GM12864 (cell line): Measurements from ENCODE around the gene SPIB.

Experiments used
- DNase-seq: peaks from one replicate; pipeline ENCODE4 v3.0.0-alpha.2; 2011; ENCODE audit warnings: low read depth
- H3K4me3 ChIP-seq: 2 replicates; pipeline ENCODE4 v1.5.1; 2011; ENCODE audit warnings: mild to moderate bottlenecking, low read depth, low read length, control low read depth
- TF ChIP-seq, protein P1 (sequence below): IDR thresholded peaks from 2 replicates; pipeline ENCODE4 v1.5.1; 2011; ENCODE audit warnings: low read depth, mild to moderate bottlenecking, moderate library complexity, low read length, control low read depth, inconsistent platforms; ENCODE audit errors: missing control alignments

The SPIB gene

DNA sequence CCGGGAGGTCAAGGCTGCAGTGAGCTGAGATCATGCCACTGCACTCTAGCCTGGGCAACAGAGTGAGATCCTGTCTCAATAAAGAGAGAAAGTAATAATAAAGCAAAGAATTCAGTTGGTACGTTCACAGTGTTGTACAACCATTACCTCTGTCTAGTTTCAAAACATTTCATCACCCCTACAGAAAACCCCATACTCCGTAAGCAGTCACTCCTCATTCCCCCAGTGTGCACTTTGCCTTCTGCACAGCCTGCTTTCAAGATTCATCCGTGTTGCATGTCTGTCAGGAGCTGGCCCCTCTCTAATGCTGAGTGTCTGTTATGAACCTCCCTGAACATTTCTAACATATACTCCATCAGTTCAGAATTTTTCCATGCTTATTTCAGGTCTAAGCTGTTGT lies 25.1 kb upstream of the SPIB start:
- H3K4me3 ChIP-seq, result no peak overlapping the region
- DNase-seq, result no peak
- TF ChIP-seq, protein P1, sequence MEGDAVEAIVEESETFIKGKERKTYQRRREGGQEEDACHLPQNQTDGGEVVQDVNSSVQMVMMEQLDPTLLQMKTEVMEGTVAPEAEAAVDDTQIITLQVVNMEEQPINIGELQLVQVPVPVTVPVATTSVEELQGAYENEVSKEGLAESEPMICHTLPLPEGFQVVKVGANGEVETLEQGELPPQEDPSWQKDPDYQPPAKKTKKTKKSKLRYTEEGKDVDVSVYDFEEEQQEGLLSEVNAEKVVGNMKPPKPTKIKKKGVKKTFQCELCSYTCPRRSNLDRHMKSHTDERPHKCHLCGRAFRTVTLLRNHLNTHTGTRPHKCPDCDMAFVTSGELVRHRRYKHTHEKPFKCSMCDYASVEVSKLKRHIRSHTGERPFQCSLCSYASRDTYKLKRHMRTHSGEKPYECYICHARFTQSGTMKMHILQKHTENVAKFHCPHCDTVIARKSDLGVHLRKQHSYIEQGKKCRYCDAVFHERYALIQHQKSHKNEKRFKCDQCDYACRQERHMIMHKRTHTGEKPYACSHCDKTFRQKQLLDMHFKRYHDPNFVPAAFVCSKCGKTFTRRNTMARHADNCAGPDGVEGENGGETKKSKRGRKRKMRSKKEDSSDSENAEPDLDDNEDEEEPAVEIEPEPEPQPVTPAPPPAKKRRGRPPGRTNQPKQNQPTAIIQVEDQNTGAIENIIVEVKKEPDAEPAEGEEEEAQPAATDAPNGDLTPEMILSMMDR, result no peak

DNA sequence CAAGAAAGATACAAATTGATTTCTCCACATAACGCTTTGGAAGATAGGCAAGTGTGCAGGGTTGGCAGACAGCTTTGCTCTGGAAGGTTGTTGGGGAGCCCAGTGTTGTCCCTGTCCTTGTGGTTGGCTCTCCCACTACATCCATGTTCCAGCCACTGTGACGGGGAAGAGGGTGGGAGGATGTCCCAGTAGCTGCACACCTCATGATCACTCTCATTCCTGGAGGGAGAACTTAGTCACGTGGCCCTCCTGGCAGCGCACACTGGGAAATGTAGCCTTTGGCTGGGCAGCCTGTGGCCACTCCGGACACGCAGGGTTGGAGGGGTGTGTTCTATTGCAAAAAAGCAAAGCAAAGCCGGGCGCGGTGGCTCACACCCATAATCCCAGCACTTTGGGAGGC lies 24.7 kb upstream of the SPIB start:
- TF ChIP-seq, protein P1, result no peak
- DNase-seq, result no peak
- no peak overlapping the region for H3K4me3 ChIP-seq

DNA sequence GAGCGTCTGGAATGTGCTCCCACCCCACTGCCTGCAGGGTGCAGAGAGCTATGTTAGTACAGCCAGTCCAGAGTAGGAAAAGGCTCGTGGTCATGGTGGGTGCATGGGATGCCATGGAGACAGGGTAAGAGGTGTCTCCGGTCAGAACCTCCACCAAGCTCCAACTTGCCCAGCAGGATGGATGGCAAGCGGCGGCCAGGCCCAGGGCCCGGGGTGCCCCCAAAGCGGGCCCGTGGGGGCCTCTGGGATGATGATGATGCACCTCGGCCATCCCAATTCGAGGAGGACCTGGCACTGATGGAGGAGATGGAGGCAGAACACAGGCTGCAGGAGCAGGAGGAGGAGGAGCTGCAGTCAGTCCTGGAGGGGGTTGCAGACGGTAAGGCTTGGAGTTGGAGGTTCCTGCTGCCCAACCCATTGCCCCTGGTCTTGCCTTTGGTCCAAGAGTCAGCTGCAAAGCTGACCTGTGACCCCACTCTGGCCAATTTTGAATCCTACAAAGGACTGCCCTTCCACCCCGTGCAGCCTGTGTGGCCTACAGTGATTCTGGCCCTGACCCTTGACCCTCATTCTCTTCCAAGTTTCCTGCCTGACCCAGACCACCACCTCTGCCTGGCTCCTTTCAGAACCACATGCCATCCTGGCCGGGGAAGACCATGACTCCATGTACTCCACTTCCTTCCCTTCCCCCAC lies 19.9 kb upstream of the SPIB start:
- TF ChIP-seq, protein P1, result no peak
- DNase-seq, result no peak
- H3K4me3 ChIP-seq, result no peak overlapping the region

DNA sequence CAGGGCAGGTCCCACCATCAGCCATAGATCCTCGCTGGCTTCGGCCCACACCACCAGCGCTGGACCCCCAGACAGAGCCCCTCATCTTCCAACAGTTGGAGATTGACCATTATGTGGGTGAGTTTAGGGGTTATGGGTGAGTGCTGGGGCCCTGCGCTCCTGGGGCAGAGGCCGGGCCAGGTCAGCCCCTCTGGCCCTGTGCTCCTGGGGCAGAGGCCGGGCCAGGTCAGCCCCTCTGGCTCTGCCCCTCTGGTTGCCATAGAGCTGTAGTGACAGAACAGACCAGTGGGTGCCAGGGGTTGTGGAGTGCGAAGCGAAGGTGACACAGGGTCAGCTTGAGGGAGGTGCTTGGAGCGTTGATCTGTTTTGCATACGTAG lies 19.4 kb upstream of the SPIB start:
- DNase-seq, result no peak
- no peak overlapping the region for H3K4me3 ChIP-seq
- TF ChIP-seq, protein P1, result no peak

DNA sequence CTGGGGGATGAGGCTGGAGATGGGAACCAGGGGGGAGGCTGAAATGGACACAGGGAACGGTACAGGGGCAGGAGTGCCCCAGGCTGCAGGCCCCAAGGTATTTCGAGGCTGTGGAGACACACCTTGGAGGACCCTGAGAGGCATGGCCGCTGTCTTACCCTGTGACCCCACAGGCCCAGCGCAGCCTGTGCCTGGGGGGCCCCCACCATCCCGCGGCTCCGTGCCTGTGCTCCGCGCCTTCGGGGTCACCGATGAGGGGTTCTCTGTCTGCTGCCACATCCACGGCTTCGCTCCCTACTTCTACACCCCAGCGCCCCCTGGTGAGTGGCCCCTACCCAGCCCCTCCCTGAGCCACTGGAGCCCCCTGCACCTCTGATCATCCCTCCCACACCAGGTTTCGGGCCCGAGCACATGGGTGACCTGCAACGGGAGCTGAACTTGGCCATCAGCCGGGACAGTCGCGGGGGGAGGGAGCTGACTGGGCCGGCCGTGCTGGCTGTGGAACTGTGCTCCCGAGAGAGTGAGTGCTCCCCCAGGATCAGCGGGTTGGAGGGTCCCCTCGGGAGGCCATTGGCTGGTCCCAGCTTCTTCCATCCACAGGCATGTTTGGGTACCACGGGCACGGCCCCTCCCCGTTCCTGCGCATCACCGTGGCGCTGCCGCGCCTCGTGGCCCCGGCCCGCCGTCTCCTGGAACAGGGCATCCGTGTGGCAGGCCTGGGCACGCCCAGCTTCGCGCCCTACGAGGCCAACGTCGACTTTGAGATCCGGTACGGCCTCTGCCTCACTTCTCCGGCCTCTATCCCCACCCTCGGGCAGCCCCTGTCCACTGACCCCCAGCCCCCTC lies 16.9 kb upstream of the SPIB start:
- no peak overlapping the region for H3K4me3 ChIP-seq
- TF ChIP-seq, protein P1, result no peak
- DNase-seq, result no peak

DNA sequence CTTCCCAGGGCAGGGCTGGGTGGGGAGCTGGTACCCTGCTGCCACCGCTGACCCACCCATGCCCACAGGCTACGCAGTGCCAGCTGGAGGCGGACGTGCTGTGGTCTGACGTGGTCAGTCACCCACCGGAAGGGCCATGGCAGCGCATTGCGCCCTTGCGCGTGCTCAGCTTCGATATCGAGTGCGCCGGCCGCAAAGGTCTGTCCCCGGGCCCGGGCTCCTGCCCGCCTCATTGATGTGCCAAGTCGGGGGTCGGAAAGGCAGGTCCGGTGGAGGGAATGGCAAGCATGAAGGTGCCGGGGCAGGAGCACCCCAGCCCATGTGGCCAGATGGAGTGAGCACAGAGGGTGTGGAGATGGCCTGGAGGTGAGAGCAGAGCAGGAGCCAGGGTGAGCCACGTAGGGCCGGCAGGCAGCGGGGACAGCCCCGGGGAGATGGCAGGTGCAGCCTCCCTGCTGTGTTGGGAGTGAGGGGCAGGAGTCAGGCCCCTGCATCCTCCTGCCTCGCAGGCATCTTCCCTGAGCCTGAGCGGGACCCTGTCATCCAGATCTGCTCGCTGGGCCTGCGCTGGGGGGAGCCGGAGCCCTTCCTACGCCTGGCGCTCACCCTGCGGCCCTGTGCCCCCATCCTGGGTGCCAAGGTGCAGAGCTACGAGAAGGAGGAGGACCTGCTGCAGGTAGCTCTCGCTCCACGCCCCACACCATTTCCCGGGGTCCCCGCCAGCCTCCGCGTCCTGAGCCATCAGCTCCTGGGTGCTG lies 16.0 kb upstream of the SPIB start:
- no peak for DNase-seq
- H3K4me3 ChIP-seq, result no peak overlapping the region
- TF ChIP-seq, protein P1, result no peak
